HEK293 (cell line): ENCODE measurements around the gene ABCA3.

ENCODE experiments used
- CTCF ChIA-PET: fragments of 350-600 bp; formaldehyde crosslinking; extraction: SDS; loops from one replicate; lab custom pipeline; 2021; ENCODE audit warnings: antibody characterized with exemption; lab: Yijun Ruan, JAX
- POLR2A ChIA-PET: fragments of 300-600 bp; formaldehyde crosslinking; extraction: SDS; loops from one replicate; lab custom pipeline; 2020; ENCODE audit warnings: antibody characterized with exemption, inconsistent platforms; lab: Yijun Ruan, JAX
- H3K27ac ChIP-seq: fragments of 200-500 bp; sonication (Bioruptor generic); 2 replicates; pipeline ENCODE4 v1.5.1; 2014; ENCODE audit warnings: low read depth, low read length, control low read depth, inconsistent platforms; ENCODE audit errors: extremely low read depth
- H3K36me3 ChIP-seq, 2 experiments: fragments of 200-500 bp in 1 of 2; sonication (Bioruptor generic) in 1 of 2; 1 replicate in 1 of 2; 2 replicates in 1 of 2; pipeline ENCODE4 v1.5.1; 2014 to 2017; ENCODE audit warnings: inconsistent platforms in 2 of 2, low read length in 2 of 2; ENCODE audit not compliant: control insufficient read depth in 2 of 2, insufficient read depth in 1 of 2
- H3K4me1 ChIP-seq: fragments of 200-500 bp; sonication (Bioruptor generic); 2 replicates; pipeline ENCODE4 v1.5.1; 2014; ENCODE audit warnings: mild to moderate bottlenecking, low read length, inconsistent platforms; ENCODE audit not compliant: control insufficient read depth, insufficient read depth
- H3K4me3 ChIP-seq: 2 replicates; pipeline ENCODE4 v1.5.1; 2011; ENCODE audit warnings: low read depth, mild to moderate bottlenecking, control low read depth, low read length, moderate library complexity
- H3K9me3 ChIP-seq: fragments of 200-500 bp; sonication (Bioruptor generic); 2 replicates; pipeline ENCODE4 v1.5.1; 2014; ENCODE audit warnings: low read depth, low read length, inconsistent platforms; ENCODE audit not compliant: control insufficient read depth, insufficient read depth
- FEZF1 ChIP-seq: fragments of 450-650 bp; formaldehyde crosslinking; IDR thresholded peaks from 2 replicates; pipeline ENCODE4 v1.5.1; 2016; ENCODE audit warnings: missing biosample characterization, missing genetic modification characterization
- INSM2 ChIP-seq: fragments of 450-650 bp; formaldehyde crosslinking; IDR thresholded peaks from 2 replicates; pipeline ENCODE4 v1.5.1; 2016; ENCODE audit warnings: missing biosample characterization, missing genetic modification characterization
- SCRT1 ChIP-seq: fragments of 450-650 bp; formaldehyde crosslinking; IDR thresholded peaks from 2 replicates; pipeline ENCODE4 v1.5.1; 2016; ENCODE audit warnings: missing biosample characterization, missing genetic modification characterization, borderline replicate concordance
- ZNF157 ChIP-seq: fragments of 450-650 bp; formaldehyde crosslinking; IDR thresholded peaks from 2 replicates; pipeline ENCODE4 v1.5.1; 2016; ENCODE audit warnings: missing biosample characterization, missing genetic modification characterization
- ZNF16 ChIP-seq: fragments of 450-650 bp; formaldehyde crosslinking; IDR thresholded peaks from 2 replicates; pipeline ENCODE4 v1.5.1; 2016; ENCODE audit warnings: low read depth, missing biosample characterization, missing genetic modification characterization
- ZNF248 ChIP-seq: fragments of 450-650 bp; formaldehyde crosslinking; IDR thresholded peaks from 2 replicates; pipeline ENCODE4 v1.5.1; 2017; ENCODE audit warnings: missing biosample characterization, missing genetic modification characterization
- ZNF335 ChIP-seq: fragments of 450-650 bp; formaldehyde crosslinking; conservative IDR thresholded peaks from 2 replicates; pipeline ENCODE4 v1.5.1; 2016; ENCODE audit warnings: missing biosample characterization, missing genetic modification characterization
- ZNF544 ChIP-seq: fragments of 450-650 bp; formaldehyde crosslinking; IDR thresholded peaks from 2 replicates; pipeline ENCODE4 v1.5.0; 2017; ENCODE audit warnings: missing biosample characterization, missing genetic modification characterization
- ZSCAN16 ChIP-seq: fragments of 450-650 bp; formaldehyde crosslinking; IDR thresholded peaks from 2 replicates; pipeline ENCODE4 v1.5.1; 2016; ENCODE audit warnings: missing biosample characterization, missing genetic modification characterization
- ZSCAN18 ChIP-seq: fragments of 450-650 bp; formaldehyde crosslinking; IDR thresholded peaks from 2 replicates; pipeline ENCODE4 v1.5.1; 2016; ENCODE audit warnings: missing biosample characterization, missing genetic modification characterization
- TF ChIP-seq, protein P1 (sequence below): fragments of 450-650 bp; formaldehyde crosslinking; IDR thresholded peaks from 2 replicates; pipeline ENCODE4 v1.5.1; 2016; ENCODE audit warnings: missing biosample characterization, missing genetic modification characterization
- TF ChIP-seq, protein P2 (sequence below): fragments of 450-650 bp; formaldehyde crosslinking; IDR thresholded peaks from 2 replicates; pipeline ENCODE4 v1.5.1; 2016; ENCODE audit warnings: missing biosample characterization, missing genetic modification characterization
- TF ChIP-seq, protein P3 (sequence below): fragments of 450-650 bp; formaldehyde crosslinking; IDR thresholded peaks from 2 replicates; pipeline ENCODE4 v1.5.1; 2017; ENCODE audit warnings: missing biosample characterization, missing genetic modification characterization
- TF ChIP-seq, protein P4 (sequence below): fragments of 450-650 bp; formaldehyde crosslinking; IDR thresholded peaks from 2 replicates; pipeline ENCODE4 v1.5.1; 2016; ENCODE audit warnings: missing biosample characterization, missing genetic modification characterization
- TF ChIP-seq, protein P5 (sequence below): fragments of 450-650 bp; formaldehyde crosslinking; IDR thresholded peaks from 2 replicates; pipeline ENCODE4 v1.5.1; 2016; ENCODE audit warnings: missing biosample characterization, missing genetic modification characterization

Gene ABCA3

DNA sequence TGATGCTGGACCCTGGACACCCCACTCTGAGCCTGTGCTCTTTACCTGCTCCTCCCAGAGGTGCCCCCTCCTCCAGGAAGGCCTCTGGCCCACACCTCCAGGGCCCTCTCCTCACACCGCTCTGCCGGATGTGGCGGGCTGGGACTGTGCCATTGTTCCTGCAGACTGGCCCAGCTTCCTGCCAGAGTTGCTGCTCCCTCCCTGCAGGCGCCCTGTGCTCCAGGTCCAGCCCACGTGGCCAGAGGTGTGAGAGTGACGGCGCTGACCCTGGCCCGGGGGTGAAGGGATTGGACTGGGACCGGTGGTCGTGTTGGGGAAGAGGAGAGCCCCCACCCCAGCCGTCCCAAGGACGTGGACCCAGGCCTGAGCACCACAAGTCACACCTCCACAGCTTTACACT lies 111.4 kb downstream of the ABCA3 start (continued):
- TF ChIP-seq, protein P1, sequence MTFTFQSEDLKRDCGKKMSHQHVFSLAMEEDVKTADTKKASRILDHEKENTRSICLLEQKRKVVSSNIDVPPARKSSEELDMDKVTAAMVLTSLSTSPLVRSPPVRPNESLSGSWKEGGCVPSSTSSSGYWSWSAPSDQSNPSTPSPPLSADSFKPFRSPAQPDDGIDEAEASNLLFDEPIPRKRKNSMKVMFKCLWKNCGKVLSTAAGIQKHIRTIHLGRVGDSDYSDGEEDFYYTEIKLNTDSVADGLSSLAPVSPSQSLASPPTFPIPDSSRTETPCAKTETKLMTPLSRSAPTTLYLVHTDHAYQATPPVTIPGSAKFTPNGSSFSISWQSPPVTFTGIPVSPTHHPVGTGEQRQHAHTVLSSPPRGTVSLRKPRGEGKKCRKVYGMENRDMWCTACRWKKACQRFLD (tag by site-specific recombination) = no peak
- TF ChIP-seq ZNF16 = no peak
- TF ChIP-seq, protein P2, sequence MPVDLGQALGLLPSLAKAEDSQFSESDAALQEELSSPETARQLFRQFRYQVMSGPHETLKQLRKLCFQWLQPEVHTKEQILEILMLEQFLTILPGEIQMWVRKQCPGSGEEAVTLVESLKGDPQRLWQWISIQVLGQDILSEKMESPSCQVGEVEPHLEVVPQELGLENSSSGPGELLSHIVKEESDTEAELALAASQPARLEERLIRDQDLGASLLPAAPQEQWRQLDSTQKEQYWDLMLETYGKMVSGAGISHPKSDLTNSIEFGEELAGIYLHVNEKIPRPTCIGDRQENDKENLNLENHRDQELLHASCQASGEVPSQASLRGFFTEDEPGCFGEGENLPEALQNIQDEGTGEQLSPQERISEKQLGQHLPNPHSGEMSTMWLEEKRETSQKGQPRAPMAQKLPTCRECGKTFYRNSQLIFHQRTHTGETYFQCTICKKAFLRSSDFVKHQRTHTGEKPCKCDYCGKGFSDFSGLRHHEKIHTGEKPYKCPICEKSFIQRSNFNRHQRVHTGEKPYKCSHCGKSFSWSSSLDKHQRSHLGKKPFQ = no peak
- TF ChIP-seq, protein P3, sequence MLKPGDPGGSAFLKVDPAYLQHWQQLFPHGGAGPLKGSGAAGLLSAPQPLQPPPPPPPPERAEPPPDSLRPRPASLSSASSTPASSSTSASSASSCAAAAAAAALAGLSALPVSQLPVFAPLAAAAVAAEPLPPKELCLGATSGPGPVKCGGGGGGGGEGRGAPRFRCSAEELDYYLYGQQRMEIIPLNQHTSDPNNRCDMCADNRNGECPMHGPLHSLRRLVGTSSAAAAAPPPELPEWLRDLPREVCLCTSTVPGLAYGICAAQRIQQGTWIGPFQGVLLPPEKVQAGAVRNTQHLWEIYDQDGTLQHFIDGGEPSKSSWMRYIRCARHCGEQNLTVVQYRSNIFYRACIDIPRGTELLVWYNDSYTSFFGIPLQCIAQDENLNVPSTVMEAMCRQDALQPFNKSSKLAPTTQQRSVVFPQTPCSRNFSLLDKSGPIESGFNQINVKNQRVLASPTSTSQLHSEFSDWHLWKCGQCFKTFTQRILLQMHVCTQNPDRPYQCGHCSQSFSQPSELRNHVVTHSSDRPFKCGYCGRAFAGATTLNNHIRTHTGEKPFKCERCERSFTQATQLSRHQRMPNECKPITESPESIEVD (tag by site-specific recombination) = no peak
- no peak for TF ChIP-seq FEZF1
- no peak for TF ChIP-seq ZSCAN18

GRCh38 chr16:2228161-2228824 lies 112.2 kb downstream of the ABCA3 start:
- CTCF ChIA-PET = no interaction called here
- POLR2A ChIA-PET = interaction anchor here (3.9 kb wide), 1 partner anchor 8 kb away, joined by 17 read pairs; the partner anchor contains the start of gene DNASE1L2
- H3K4me1 ChIP-seq = 0 out of 2 replicates have a peak, but pooled peaks cover 2% of the 10 kb centered on the region

More at GRCh38 chr16:2228161-2228824, 112.2 kb downstream of the ABCA3 start:
- TF ChIP-seq ZNF157 = no peak
- TF ChIP-seq INSM2 (tag by site-specific recombination) = no peak
- no peak for TF ChIP-seq SCRT1 (tag by site-specific recombination)
- TF ChIP-seq, protein P4, sequence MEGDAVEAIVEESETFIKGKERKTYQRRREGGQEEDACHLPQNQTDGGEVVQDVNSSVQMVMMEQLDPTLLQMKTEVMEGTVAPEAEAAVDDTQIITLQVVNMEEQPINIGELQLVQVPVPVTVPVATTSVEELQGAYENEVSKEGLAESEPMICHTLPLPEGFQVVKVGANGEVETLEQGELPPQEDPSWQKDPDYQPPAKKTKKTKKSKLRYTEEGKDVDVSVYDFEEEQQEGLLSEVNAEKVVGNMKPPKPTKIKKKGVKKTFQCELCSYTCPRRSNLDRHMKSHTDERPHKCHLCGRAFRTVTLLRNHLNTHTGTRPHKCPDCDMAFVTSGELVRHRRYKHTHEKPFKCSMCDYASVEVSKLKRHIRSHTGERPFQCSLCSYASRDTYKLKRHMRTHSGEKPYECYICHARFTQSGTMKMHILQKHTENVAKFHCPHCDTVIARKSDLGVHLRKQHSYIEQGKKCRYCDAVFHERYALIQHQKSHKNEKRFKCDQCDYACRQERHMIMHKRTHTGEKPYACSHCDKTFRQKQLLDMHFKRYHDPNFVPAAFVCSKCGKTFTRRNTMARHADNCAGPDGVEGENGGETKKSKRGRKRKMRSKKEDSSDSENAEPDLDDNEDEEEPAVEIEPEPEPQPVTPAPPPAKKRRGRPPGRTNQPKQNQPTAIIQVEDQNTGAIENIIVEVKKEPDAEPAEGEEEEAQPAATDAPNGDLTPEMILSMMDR (tag by site-specific recombination) = no peak
- TF ChIP-seq ZNF335 (tag by site-specific recombination) = no peak
- no peak for TF ChIP-seq ZSCAN16
- no peak for TF ChIP-seq ZNF544 (tag by site-specific recombination)
- no peak for TF ChIP-seq ZNF248 (tag by site-specific recombination)
- TF ChIP-seq, protein P5, sequence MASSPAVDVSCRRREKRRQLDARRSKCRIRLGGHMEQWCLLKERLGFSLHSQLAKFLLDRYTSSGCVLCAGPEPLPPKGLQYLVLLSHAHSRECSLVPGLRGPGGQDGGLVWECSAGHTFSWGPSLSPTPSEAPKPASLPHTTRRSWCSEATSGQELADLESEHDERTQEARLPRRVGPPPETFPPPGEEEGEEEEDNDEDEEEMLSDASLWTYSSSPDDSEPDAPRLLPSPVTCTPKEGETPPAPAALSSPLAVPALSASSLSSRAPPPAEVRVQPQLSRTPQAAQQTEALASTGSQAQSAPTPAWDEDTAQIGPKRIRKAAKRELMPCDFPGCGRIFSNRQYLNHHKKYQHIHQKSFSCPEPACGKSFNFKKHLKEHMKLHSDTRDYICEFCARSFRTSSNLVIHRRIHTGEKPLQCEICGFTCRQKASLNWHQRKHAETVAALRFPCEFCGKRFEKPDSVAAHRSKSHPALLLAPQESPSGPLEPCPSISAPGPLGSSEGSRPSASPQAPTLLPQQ (tag by site-specific recombination) = no peak
- peaks cover 0 to 68% of the 10 kb centered on the region in 2 experiments; a peak in 2 of 3 replicates for H3K36me3 ChIP-seq
- no peaks in the 10 kb centered on the region for H3K9me3 ChIP-seq
- 0 out of 2 replicates have a peak overlapping the region, but pooled peaks have one; percentile 16 for H3K27ac ChIP-seq
- H3K4me3 ChIP-seq = no peak overlapping the region
